Astrocyte (in vitro differentiated cells and primary cell): ENCODE data around the gene MPRIP.

ENCODE experiments used
- CTCF ChIP-seq: IDR thresholded peaks from 2 replicates; pipeline ENCODE4 v1.5.1; 2011; ENCODE audit warnings: low read depth, mild to moderate bottlenecking, inconsistent platforms, low read length, moderate library complexity; ENCODE audit not compliant: insufficient read depth
- EZH2 ChIP-seq: IDR thresholded peaks from 2 replicates; pipeline ENCODE4 v1.6.1; 2012; ENCODE audit warnings: mild to moderate bottlenecking, low read length, inconsistent platforms; ENCODE audit not compliant: insufficient read depth

- no peak for TF ChIP-seq CTCF
- no peak for TF ChIP-seq EZH2
Observed at GRCh38 chr17:17018612-17019429, 23.4 kb upstream of the MPRIP start.
